HL-60 (cell line): ENCODE results near the gene UBC.

Experiments used
- CTCF ChIP-seq: IDR thresholded peaks from one replicate; pipeline ENCODE4 v1.5.1; 2011; ENCODE audit warnings: low read length, control low read depth, inconsistent platforms; ENCODE audit not compliant: insufficient read depth
- POLR2AphosphoS5 ChIP-seq: IDR thresholded peaks from 2 replicates; pipeline ENCODE4 v1.6.1; 2012; ENCODE audit warnings: low read depth
- REST ChIP-seq: IDR thresholded peaks from 2 replicates; pipeline ENCODE4 v1.6.1; 2012; ENCODE audit warnings: low read depth; ENCODE audit not compliant: insufficient replicate concordance
- SPI1 ChIP-seq: IDR thresholded peaks from 2 replicates; pipeline ENCODE4 v1.6.1; 2012; ENCODE audit warnings: low read depth, mild to moderate bottlenecking, borderline replicate concordance

- TF ChIP-seq SPI1 (no peak), CTCF (no peak), REST (no peak), POLR2AphosphoS5 (no peak)
Measured at GRCh38 chr12:124872068-124872719, 42.3 kb downstream of the UBC start.
